Measurements from ENCODE around the gene MOB3B.

GRCh38 chr9:27383524-27383923, 146.1 kb downstream of the MOB3B start:
- TF ChIP-seq, protein P1, sequence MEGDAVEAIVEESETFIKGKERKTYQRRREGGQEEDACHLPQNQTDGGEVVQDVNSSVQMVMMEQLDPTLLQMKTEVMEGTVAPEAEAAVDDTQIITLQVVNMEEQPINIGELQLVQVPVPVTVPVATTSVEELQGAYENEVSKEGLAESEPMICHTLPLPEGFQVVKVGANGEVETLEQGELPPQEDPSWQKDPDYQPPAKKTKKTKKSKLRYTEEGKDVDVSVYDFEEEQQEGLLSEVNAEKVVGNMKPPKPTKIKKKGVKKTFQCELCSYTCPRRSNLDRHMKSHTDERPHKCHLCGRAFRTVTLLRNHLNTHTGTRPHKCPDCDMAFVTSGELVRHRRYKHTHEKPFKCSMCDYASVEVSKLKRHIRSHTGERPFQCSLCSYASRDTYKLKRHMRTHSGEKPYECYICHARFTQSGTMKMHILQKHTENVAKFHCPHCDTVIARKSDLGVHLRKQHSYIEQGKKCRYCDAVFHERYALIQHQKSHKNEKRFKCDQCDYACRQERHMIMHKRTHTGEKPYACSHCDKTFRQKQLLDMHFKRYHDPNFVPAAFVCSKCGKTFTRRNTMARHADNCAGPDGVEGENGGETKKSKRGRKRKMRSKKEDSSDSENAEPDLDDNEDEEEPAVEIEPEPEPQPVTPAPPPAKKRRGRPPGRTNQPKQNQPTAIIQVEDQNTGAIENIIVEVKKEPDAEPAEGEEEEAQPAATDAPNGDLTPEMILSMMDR (IDR thresholded peaks at IDR 0.05; ENCODE audit: low read length), result no peak
- no peak for TF ChIP-seq EZH2 (IDR thresholded peaks at IDR 0.05; ENCODE audit: borderline replicate concordance, low read length)
